ENCODE measurements around the gene STMND1. TPM values are rescaled to one million over a fixed set of nuclear protein-coding genes. Genes with fewer than 3 reads are reported as not detected.
"Not testable (repeated sequence)": the region's sequence is repeated elsewhere in the genome, so short reads cannot be mapped to it uniquely, and the experiment has no call there.

Gene STMND1
- total RNA-seq, 1 experiment from 2014 or later: not detected

- DNase-seq (ENCODE audit: low spot score): no peak
- ChIA-PET POLR2A (ENCODE audit: low non-redundant PET) (no interaction called here), CTCF (no interaction called here)
- TF ChIP-seq EZH2 (IDR thresholded peaks at IDR 0.05; ENCODE audit: borderline replicate concordance, low read depth, low read length, poor library complexity, severe bottlenecking): no peak
- TF ChIP-seq CTCF (conservative IDR thresholded peaks at IDR 0.05; ENCODE audit: low read depth, low read length): no peak
- Histone ChIP-seq H3K27me3 (replicated peaks; ENCODE audit: insufficient read depth, low read depth, low read length, poor library complexity) (peaks cover 2% of the 10 kb centered on the region), H3K9me3 (ENCODE audit: low read depth, low read length, poor library complexity, severe bottlenecking) (no peaks in the 10 kb centered on the region), H3K4me3 (ENCODE audit: low read depth, low read length, poor library complexity, severe bottlenecking) (no peak overlapping the region), H3K27ac (ENCODE audit: low read depth, low read length, poor library complexity, severe bottlenecking) (no peak overlapping the region), H3K4me1 (ENCODE audit: insufficient read depth, low read length, poor library complexity, severe bottlenecking) (no peaks in the 10 kb centered on the region), H3K36me3 (ENCODE audit: insufficient read depth, low read length, poor library complexity, severe bottlenecking) (no peaks in the 10 kb centered on the region)
- BruUV-seq (replicated peaks): no TSS peak
- intact Hi-C loops (cut with micrococcal nuclease; ENCODE audit: unreplicated experiment): no loop called here
Observed at GRCh38 chr6:17062871-17063440, 38.9 kb upstream of the STMND1 start.

GRCh38 chr6:17064975-17065374 lies 36.9 kb upstream of the STMND1 start:
- peaks cover 2% of the 10 kb centered on the region for H3K27me3 ChIP-seq (replicated peaks; ENCODE audit: insufficient read depth, low read depth, low read length, poor library complexity)
- POLR2A ChIA-PET (ENCODE audit: low non-redundant PET): no interaction called here
- no peaks in the 10 kb centered on the region for H3K4me1 ChIP-seq (ENCODE audit: insufficient read depth, low read length, poor library complexity, severe bottlenecking)
- H3K36me3 ChIP-seq (ENCODE audit: insufficient read depth, low read length, poor library complexity, severe bottlenecking): no peaks in the 10 kb centered on the region
- DNase-seq (ENCODE audit: low spot score): no peak
- CTCF ChIA-PET: no interaction called here
- H3K27ac ChIP-seq (ENCODE audit: low read depth, low read length, poor library complexity, severe bottlenecking): no peak overlapping the region
- TF ChIP-seq CTCF (conservative IDR thresholded peaks at IDR 0.05; ENCODE audit: low read depth, low read length) (no peak), EZH2 (IDR thresholded peaks at IDR 0.05; ENCODE audit: borderline replicate concordance, low read depth, low read length, poor library complexity, severe bottlenecking) (no peak)
- peaks cover 7% of the 10 kb centered on the region for H3K9me3 ChIP-seq (ENCODE audit: low read depth, low read length, poor library complexity, severe bottlenecking)
- H3K4me3 ChIP-seq (ENCODE audit: low read depth, low read length, poor library complexity, severe bottlenecking): no peak overlapping the region
- BruUV-seq (replicated peaks): no TSS peak
- intact Hi-C loops (cut with micrococcal nuclease; ENCODE audit: unreplicated experiment): no loop called here

- POLR2A ChIA-PET (ENCODE audit: low non-redundant PET): no interaction called here
- CTCF ChIA-PET: interaction anchor here (0.6 kb wide), 2 partner anchors 17 to 29 kb away, joined by 3 to 5 read pairs; no protein-coding TSS in a partner anchor
- H3K9me3 ChIP-seq (ENCODE audit: low read depth, low read length, poor library complexity, severe bottlenecking): peaks cover 10% of the 10 kb centered on the region
Observed at GRCh38 chr6:17066610-17067009, 35.2 kb upstream of the STMND1 start.

GRCh38 chr6:17068972-17069371 lies 32.9 kb upstream of the STMND1 start:
- POLR2A ChIA-PET (ENCODE audit: low non-redundant PET); intact Hi-C loops (cut with micrococcal nuclease; ENCODE audit: unreplicated experiment); CTCF ChIA-PET; BruUV-seq (replicated peaks); H3K4me3 ChIP-seq (ENCODE audit: low read depth, low read length, poor library complexity, severe bottlenecking); H3K4me1 ChIP-seq (ENCODE audit: insufficient read depth, low read length, poor library complexity, severe bottlenecking); DNase-seq (ENCODE audit: low spot score); H3K36me3 ChIP-seq (ENCODE audit: insufficient read depth, low read length, poor library complexity, severe bottlenecking); H3K27ac ChIP-seq (ENCODE audit: low read depth, low read length, poor library complexity, severe bottlenecking); H3K27me3 ChIP-seq (replicated peaks; ENCODE audit: insufficient read depth, low read depth, low read length, poor library complexity): not testable (repeated sequence)
- H3K9me3 ChIP-seq (ENCODE audit: low read depth, low read length, poor library complexity, severe bottlenecking): peaks cover 10% of the 10 kb centered on the region

More at GRCh38 chr6:17066610-17067009, 35.2 kb upstream of the STMND1 start:
- intact Hi-C loops (cut with micrococcal nuclease; ENCODE audit: unreplicated experiment): no loop called here
- DNase-seq (ENCODE audit: low spot score): no peak
- no peaks in the 10 kb centered on the region for H3K36me3 ChIP-seq (ENCODE audit: insufficient read depth, low read length, poor library complexity, severe bottlenecking)
- BruUV-seq (replicated peaks): no TSS peak
- H3K27me3 ChIP-seq (replicated peaks; ENCODE audit: insufficient read depth, low read depth, low read length, poor library complexity): peaks cover 2% of the 10 kb centered on the region
- TF ChIP-seq CTCF (conservative IDR thresholded peaks at IDR 0.05; ENCODE audit: low read depth, low read length) (no peak), EZH2 (IDR thresholded peaks at IDR 0.05; ENCODE audit: borderline replicate concordance, low read depth, low read length, poor library complexity, severe bottlenecking) (no peak)
- H3K4me1 ChIP-seq (ENCODE audit: insufficient read depth, low read length, poor library complexity, severe bottlenecking): no peaks in the 10 kb centered on the region
- H3K4me3 ChIP-seq (ENCODE audit: low read depth, low read length, poor library complexity, severe bottlenecking): no peak overlapping the region
- no peak overlapping the region for H3K27ac ChIP-seq (ENCODE audit: low read depth, low read length, poor library complexity, severe bottlenecking)

GRCh38 chr6:17070400-17070799 lies 31.4 kb upstream of the STMND1 start:
- H3K27ac ChIP-seq (ENCODE audit: low read depth, low read length, poor library complexity, severe bottlenecking); CTCF ChIA-PET; H3K27me3 ChIP-seq (replicated peaks; ENCODE audit: insufficient read depth, low read depth, low read length, poor library complexity); H3K4me1 ChIP-seq (ENCODE audit: insufficient read depth, low read length, poor library complexity, severe bottlenecking); POLR2A ChIA-PET (ENCODE audit: low non-redundant PET); DNase-seq (ENCODE audit: low spot score); intact Hi-C loops (cut with micrococcal nuclease; ENCODE audit: unreplicated experiment); BruUV-seq (replicated peaks); H3K4me3 ChIP-seq (ENCODE audit: low read depth, low read length, poor library complexity, severe bottlenecking); H3K36me3 ChIP-seq (ENCODE audit: insufficient read depth, low read length, poor library complexity, severe bottlenecking): not testable (repeated sequence)
- H3K9me3 ChIP-seq (ENCODE audit: low read depth, low read length, poor library complexity, severe bottlenecking): peaks cover 10% of the 10 kb centered on the region

All from A673 (cell line).